PC-3 (cell line): ENCODE measurements around the gene KMT2E. TPM values are rescaled to one million over a fixed set of nuclear protein-coding genes. Genes with fewer than 3 reads are reported as not detected.
A peak's percentile ranks its signal among the peaks of the same experiment; 100 is the strongest.

Experiments used
- ATAC-seq: fragments of 200-7000 bp; cut with Tn5 transposase; 2 replicates; pipeline ENCODE4 v1.9.1; 2020; ENCODE audit warnings: mild to moderate bottlenecking, moderate library complexity
- BruUV-seq: library from RNA; stranded (reverse); fragments of 400-500 nt; replicated peaks from 2 replicates; lab custom pipeline; 2021; lab: Mats Ljungman, UMichigan
- CTCF ChIA-PET: fragments of 300-600 bp; sonication (Branson Sonifier 250); formaldehyde crosslinking; loops from one replicate; lab custom pipeline; 2022; ENCODE audit warnings: antibody characterized with exemption; lab: Charles Lee
- POLR2A ChIA-PET: fragments of 300-600 bp; sonication (Branson Sonifier 250); formaldehyde crosslinking; loops from one replicate; lab custom pipeline; 2022; ENCODE audit warnings: antibody characterized with exemption; ENCODE audit not compliant: unreplicated experiment; lab: Charles Lee
- DNase-seq: peaks from one replicate; pipeline ENCODE4 v3.0.0-alpha.2; 2015
- H2AFZ ChIP-seq: fragments of 300-600 bp; sonication (generic); 2 replicates; pipeline ENCODE4 v1.6.0; 2016; ENCODE audit warnings: antibody characterized with exemption, low read length
- H3F3A ChIP-seq: fragments of 300-600 bp; sonication (generic); one replicate; pipeline ENCODE4 v1.6.0; 2017; ENCODE audit warnings: antibody characterized with exemption, low read length, control low read depth, mild to moderate bottlenecking; ENCODE audit not compliant: unreplicated experiment
- H3K27ac ChIP-seq: fragments of 300-600 bp; sonication (generic); 2 replicates; pipeline ENCODE4 v1.5.1; 2016; ENCODE audit warnings: mild to moderate bottlenecking, low read length
- H3K27me3 ChIP-seq: fragments of 300-600 bp; sonication (generic); 2 replicates; pipeline ENCODE4 v1.6.1; 2016; ENCODE audit warnings: low read length, mixed read lengths
- H3K36me3 ChIP-seq: fragments of 300-600 bp; sonication (generic); 2 replicates; pipeline ENCODE4 v1.6.1; 2016; ENCODE audit warnings: low read depth, mixed run types, low read length, mixed read lengths
- H3K4me1 ChIP-seq: fragments of 300-600 bp; sonication (generic); 2 replicates; pipeline ENCODE4 v1.5.1; 2016; ENCODE audit warnings: low read length; ENCODE audit not compliant: insufficient read depth
- H3K4me2 ChIP-seq: fragments of 300-600 bp; sonication (generic); 2 replicates; pipeline ENCODE4 v1.6.0; 2016; ENCODE audit warnings: low read length
- H3K4me3 ChIP-seq: fragments of 300-600 bp; sonication (generic); 2 replicates; pipeline ENCODE4 v1.5.1; 2016; ENCODE audit warnings: mild to moderate bottlenecking, low read length, mixed read lengths
- H3K79me2 ChIP-seq: fragments of 300-600 bp; sonication (generic); 2 replicates; pipeline ENCODE4 v1.6.1; 2017; ENCODE audit warnings: low read length, mixed read lengths
- H3K9ac ChIP-seq: fragments of 300-600 bp; sonication (generic); 2 replicates; pipeline ENCODE4 v1.6.0; 2016; ENCODE audit warnings: mild to moderate bottlenecking, low read length
- H3K9me2 ChIP-seq: fragments of 300-600 bp; sonication (generic); replicated peaks from 2 replicates; pipeline ENCODE4 v1.6.1; 2016; ENCODE audit warnings: mixed run types, low read length, mixed read lengths
- H3K9me3 ChIP-seq: fragments of 300-600 bp; sonication (generic); 2 replicates; pipeline ENCODE4 v1.6.1; 2016; ENCODE audit warnings: low read length, mixed read lengths
- H4K20me1 ChIP-seq: fragments of 300-600 bp; sonication (generic); 2 replicates; pipeline ENCODE4 v1.6.1; 2016; ENCODE audit warnings: low read length, mixed read lengths
- CTCF ChIP-seq: fragments of 300-600 bp; sonication (generic); conservative IDR thresholded peaks from 2 replicates; pipeline ENCODE4 v1.5.1; 2017; ENCODE audit warnings: antibody characterized with exemption, low read depth, mild to moderate bottlenecking, low read length
- EZH2 ChIP-seq: fragments of 300-600 bp; sonication (generic); IDR thresholded peaks from one replicate; pipeline ENCODE4 v1.6.1; 2017; ENCODE audit warnings: antibody characterized with exemption, mild to moderate bottlenecking, low read length; ENCODE audit not compliant: unreplicated experiment
- EZH2phosphoT487 ChIP-seq: fragments of 300-600 bp; sonication (generic); IDR thresholded peaks from 2 replicates; pipeline ENCODE4 v1.6.1; 2018; ENCODE audit warnings: mild to moderate bottlenecking, antibody characterized with exemption, low read length, borderline replicate concordance
- intact Hi-C: fragments of 100-400 bp; cut with micrococcal nuclease; formaldehyde crosslinking; loops from 2 replicates; pipeline ENCODE4 v1.9.0; 2023
- total RNA-seq: library from RNA; depleted of rRNA; stranded (reverse); fragments of >200 nt; gene quantifications from 2 replicates; pipeline ENCODE4 v1.2.3, GENCODE V29; 2014

Gene KMT2E
- total RNA-seq, 1 experiment from 2014 or later: 21.8 TPM

- ATAC-seq (peak; percentile 80), DNase-seq (peak; percentile 89)
- ChIA-PET CTCF (no interaction called here), POLR2A (interaction anchor here (0.6 kb wide), 2 partner anchors 18 to 272 kb away, joined by 4 to 7 read pairs; no protein-coding TSS in a partner anchor)
- intact Hi-C loops: loop anchor here (2.0 to 10.0 kb wide), 4 partner anchors 83 to 175 kb away; partner anchors contain the start of gene KMT2E
- H3F3A ChIP-seq: peaks cover 15% of the 10 kb centered on the region
- no peaks in the 10 kb centered on the region for H4K20me1 ChIP-seq
- no TSS peak for BruUV-seq
- H3K4me1 ChIP-seq: peaks cover 52% of the 10 kb centered on the region
- peak overlapping the region; percentile 68 for H3K4me2 ChIP-seq
- no peak overlapping the region for H3K4me3 ChIP-seq
- no peaks in the 10 kb centered on the region for H3K9me2 ChIP-seq
- H3K79me2 ChIP-seq: no peaks in the 10 kb centered on the region
- peak overlapping the region; percentile 53 for H3K27ac ChIP-seq
- H3K9ac ChIP-seq: no peak overlapping the region
- H3K27me3 ChIP-seq: no peaks in the 10 kb centered on the region
- H3K9me3 ChIP-seq: no peaks in the 10 kb centered on the region
- peaks cover 11% of the 10 kb centered on the region; the same call in 1 of the 2 replicates for H3K36me3 ChIP-seq
- H2AFZ ChIP-seq: no peak overlapping the region
- TF ChIP-seq EZH2 (no peak), CTCF (no peak), EZH2phosphoT487 (no peak)
These were observed 83.6 kb downstream of the KMT2E start for GRCh38 chr7:105097619-105098018.

DNA sequence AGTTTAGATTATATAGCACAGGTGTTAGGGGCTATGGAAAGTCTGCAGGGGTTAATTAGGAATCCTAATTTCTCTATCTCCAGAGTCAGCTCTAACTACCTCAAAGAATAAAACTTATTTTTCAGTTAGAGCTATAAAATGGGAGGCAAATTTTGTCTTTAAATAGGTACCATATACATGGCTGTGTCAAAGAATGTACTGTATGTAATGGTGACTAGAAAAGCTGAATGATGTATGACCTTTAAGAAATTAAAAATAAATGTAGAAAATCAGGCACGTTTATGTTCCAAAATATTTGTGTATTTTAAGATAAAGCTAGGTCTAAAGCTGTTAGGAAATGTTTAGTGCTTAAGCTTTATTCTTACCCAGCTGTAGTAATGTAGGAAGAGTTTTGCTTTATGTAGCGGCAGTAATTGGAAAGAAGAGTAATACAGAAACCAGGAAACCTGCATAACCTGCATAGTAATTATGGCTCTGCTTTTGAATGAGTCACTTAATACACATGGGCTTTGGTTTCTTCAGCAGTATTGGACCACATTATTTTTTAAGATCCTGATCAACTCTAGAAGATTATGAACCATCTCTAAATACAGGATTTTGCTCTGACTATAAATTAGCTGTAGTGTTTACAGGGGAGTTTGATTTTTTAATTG lies 85.0 kb downstream of the KMT2E start:
- Histone ChIP-seq H3K4me2 (peak overlapping the region; percentile 68), H3K9ac (no peak overlapping the region), H3K9me2 (no peaks in the 10 kb centered on the region), H3F3A (peaks cover 15% of the 10 kb centered on the region), H2AFZ (no peak overlapping the region), H3K4me3 (no peak overlapping the region), H3K79me2 (no peaks in the 10 kb centered on the region), H3K27me3 (no peaks in the 10 kb centered on the region), H3K27ac (peak overlapping the region; percentile 53), H3K36me3 (peaks cover 20% of the 10 kb centered on the region; the same call in 1 of the 2 replicates), H3K4me1 (peaks cover 52% of the 10 kb centered on the region), H4K20me1 (no peaks in the 10 kb centered on the region), H3K9me3 (no peaks in the 10 kb centered on the region)
- ATAC-seq: peak; percentile 68
- ChIA-PET CTCF (interaction anchor here (0.7 kb wide), 1 partner anchor 143 kb away, joined by 3 read pairs; no protein-coding TSS in a partner anchor), POLR2A (interaction anchor here (0.5 to 0.6 kb wide), 2 partner anchors 40 to 88 kb away, joined by 3 to 7 read pairs; no protein-coding TSS in a partner anchor)
- peak; percentile 82 for DNase-seq
- no peak for TF ChIP-seq CTCF
- no peak for TF ChIP-seq EZH2
- no peak for TF ChIP-seq EZH2phosphoT487
- no TSS peak for BruUV-seq
- intact Hi-C loops: loop anchor here (2.0 to 10.0 kb wide), 3 partner anchors 114 to 176 kb away; no protein-coding TSS in a partner anchor

GRCh38 chr7:105101864-105102263 lies 87.9 kb downstream of the KMT2E start:
- CTCF ChIA-PET: no interaction called here
- H3K27ac ChIP-seq: no peak overlapping the region
- POLR2A ChIA-PET: interaction anchor here (0.6 to 0.7 kb wide), 2 partner anchors 85 to 131 kb away, joined by 4 to 15 read pairs; no protein-coding TSS in a partner anchor
- H4K20me1 ChIP-seq: no peaks in the 10 kb centered on the region
- TF ChIP-seq EZH2phosphoT487 (no peak), EZH2 (no peak), CTCF (no peak)
- no peaks in the 10 kb centered on the region for H3K27me3 ChIP-seq
- H3K9me3 ChIP-seq: no peaks in the 10 kb centered on the region
- DNase-seq: no peak
- H2AFZ ChIP-seq: no peak overlapping the region
- peaks cover 14% of the 10 kb centered on the region for H3F3A ChIP-seq
- no peaks in the 10 kb centered on the region for H3K79me2 ChIP-seq
- no peak for ATAC-seq
- no peak overlapping the region for H3K4me3 ChIP-seq
- intact Hi-C loops: no loop called here
- H3K36me3 ChIP-seq: peaks cover 34% of the 10 kb centered on the region
- H3K4me2 ChIP-seq: no peak overlapping the region
- H3K9ac ChIP-seq: no peak overlapping the region
- no TSS peak for BruUV-seq
- H3K9me2 ChIP-seq: no peaks in the 10 kb centered on the region
- H3K4me1 ChIP-seq: peaks cover 35% of the 10 kb centered on the region
